NCI-H510A treated with DMSO at 0.1 percent for 48 hours (cell line): Measurements from ENCODE around the gene ASIC5.

Experiments used
- DNase-seq: peaks from one replicate; lab custom pipeline; 2025; lab: John Stamatoyannopoulos, UW

ASIC5 gene

GRCh38 chr4:155881555-155881954, 15.5 kb upstream of the ASIC5 start:
- no peak for DNase-seq

- no peak for DNase-seq
Measured at GRCh38 chr4:155879767-155880166, 13.7 kb upstream of the ASIC5 start.

GRCh38 chr4:155878611-155879010, 12.5 kb upstream of the ASIC5 start:
- DNase-seq: no peak

GRCh38 chr4:155877971-155878370, 11.9 kb upstream of the ASIC5 start:
- no peak for DNase-seq

- DNase-seq: no peak
Measured at GRCh38 chr4:155875878-155876277, 9.8 kb upstream of the ASIC5 start.

GRCh38 chr4:155855897-155856296, 10.2 kb downstream of the ASIC5 start:
- no peak for DNase-seq

GRCh38 chr4:155854582-155855226, 11.4 kb downstream of the ASIC5 start:
- DNase-seq: no peak

- no peak for DNase-seq
Measured at GRCh38 chr4:155853189-155853588, 12.9 kb downstream of the ASIC5 start.

GRCh38 chr4:155849042-155849441, 17.0 kb downstream of the ASIC5 start:
- DNase-seq: no peak

GRCh38 chr4:155846929-155847328, 19.1 kb downstream of the ASIC5 start:
- no peak for DNase-seq

- DNase-seq: no peak
Measured at GRCh38 chr4:155842080-155842479, 24.0 kb downstream of the ASIC5 start.

GRCh38 chr4:155837203-155837796, 28.8 kb downstream of the ASIC5 start:
- DNase-seq: no peak

GRCh38 chr4:155832664-155833063, 33.4 kb downstream of the ASIC5 start:
- no peak for DNase-seq

GRCh38 chr4:155828628-155829027, 37.4 kb downstream of the ASIC5 start:
- no peak for DNase-seq

- DNase-seq: no peak
Measured at GRCh38 chr4:155822572-155822971, 43.5 kb downstream of the ASIC5 start.

- no peak for DNase-seq
Measured at GRCh38 chr4:155820887-155821518, 45.1 kb downstream of the ASIC5 start.

- no peak for DNase-seq
Measured at GRCh38 chr4:155819066-155819465, 47.0 kb downstream of the ASIC5 start.

- DNase-seq: no peak
Measured at GRCh38 chr4:155818639-155819038, 47.4 kb downstream of the ASIC5 start.

- DNase-seq: no peak
Measured at GRCh38 chr4:155811083-155811482, 55.0 kb downstream of the ASIC5 start.

- DNase-seq: peak; percentile 35
Measured at GRCh38 chr4:155809835-155810234, 56.2 kb downstream of the ASIC5 start.

- no peak for DNase-seq
Measured at GRCh38 chr4:155807021-155807420, 59.1 kb downstream of the ASIC5 start.

- DNase-seq: no peak
Measured at GRCh38 chr4:155805016-155805415, 61.1 kb downstream of the ASIC5 start.

GRCh38 chr4:155802190-155802959, 63.7 kb downstream of the ASIC5 start:
- no peak for DNase-seq
